CD8-positive, alpha-beta memory T cell (primary cell): ENCODE results near the gene NHERF1. TPM values are rescaled to one million over a fixed set of nuclear protein-coding genes. Genes with fewer than 3 reads are reported as not detected.

Experiments used
- CTCF ChIA-PET: fragments of 350-600 bp; sonication (Branson Sonifier 250); formaldehyde crosslinking; loops from one replicate; lab custom pipeline; 2021; ENCODE audit warnings: antibody characterized with exemption; lab: Charles Lee
- POLR2A ChIA-PET: fragments of 350-600 bp; sonication (Branson Sonifier 250); formaldehyde crosslinking; loops from one replicate; lab custom pipeline; 2021; ENCODE audit warnings: antibody characterized with exemption; lab: Charles Lee
- DNase-seq, 5 donors: peaks; one replicate each; pipeline versions ENCODE4 v3.0.0 to v3.0.0-alpha.2; 2020 to 2022; ENCODE audit warnings: mixed read lengths in 1 of 5
- H3K27ac ChIP-seq: one replicate; pipeline ENCODE4 v1.7.0; 2013; ENCODE audit warnings: low read depth, mild to moderate bottlenecking, low read length, moderate library complexity
- H3K27me3 ChIP-seq: 2 replicates; pipeline ENCODE4 v1.7.0; 2013; ENCODE audit warnings: low read length, mild to moderate bottlenecking; ENCODE audit not compliant: insufficient read depth, poor library complexity, severe bottlenecking
- H3K36me3 ChIP-seq: 2 replicates; pipeline ENCODE4 v1.7.0; 2013; ENCODE audit warnings: mild to moderate bottlenecking, low read length, moderate library complexity; ENCODE audit not compliant: insufficient read depth
- H3K4me1 ChIP-seq: 2 replicates; pipeline ENCODE4 v1.7.0; 2013; ENCODE audit warnings: mild to moderate bottlenecking, low read length, moderate library complexity; ENCODE audit not compliant: insufficient read depth
- H3K4me3 ChIP-seq: 2 replicates; pipeline ENCODE4 v1.7.0; 2013; ENCODE audit warnings: mild to moderate bottlenecking, low read length
- H3K9me3 ChIP-seq: 2 replicates; pipeline ENCODE4 v1.7.0; 2013; ENCODE audit warnings: mild to moderate bottlenecking, low read length
- H3K27ac Mint-ChIP-seq, 8 donors: one replicate each; pipeline ENCODE4 v1.8.0; 2020 to 2021; ENCODE audit warnings: mixed read lengths in 8 of 8, mild to moderate bottlenecking in 6 of 8, inconsistent platforms in 3 of 8, moderate library complexity in 3 of 8
- H3K27me3 Mint-ChIP-seq, 2 donors: one replicate each; pipeline ENCODE4 v1.8.0; 2020 to 2021; ENCODE audit warnings: mixed read lengths in 2 of 2, mild to moderate bottlenecking in 1 of 2, moderate library complexity in 1 of 2
- H3K36me3 Mint-ChIP-seq, 3 donors: one replicate each; pipeline ENCODE4 v1.8.0; 2020 to 2021; ENCODE audit warnings: mixed read lengths in 3 of 3, inconsistent platforms in 1 of 3, mild to moderate bottlenecking in 1 of 3
- H3K4me1 Mint-ChIP-seq, 3 donors: one replicate each; pipeline ENCODE4 v1.8.0; 2020 to 2021; ENCODE audit warnings: mixed read lengths in 3 of 3, inconsistent platforms in 1 of 3, mild to moderate bottlenecking in 1 of 3
- H3K4me3 Mint-ChIP-seq, 7 donors: one replicate each; pipeline ENCODE4 v1.8.0; 2020 to 2021; ENCODE audit warnings: mixed read lengths in 7 of 7, mild to moderate bottlenecking in 6 of 7, moderate library complexity in 4 of 7, inconsistent platforms in 2 of 7
- H3K9me3 Mint-ChIP-seq, 5 donors: one replicate each; pipeline ENCODE4 v1.8.0; 2020 to 2022; ENCODE audit warnings: mixed read lengths in 5 of 5, mild to moderate bottlenecking in 3 of 5, moderate library complexity in 2 of 5, inconsistent platforms in 1 of 5
- polyA plus RNA-seq: library from polyadenylated mRNA; unstranded; fragments of 300-500 nt; fragmentation: Illumina TruSeq; gene quantifications from one replicate; pipeline ENCODE4 v1.2.3, GENCODE V29; 2021
- total RNA-seq, 2 experiments: library from RNA; stranded (reverse); gene quantifications; one replicate each; pipeline ENCODE4 v1.2.3, GENCODE V29; 2021

Gene NHERF1
- total and polyA plus RNA-seq, 3 experiments from 2014 or later = 131 to 674 (median 133) TPM

GRCh38 chr17:74773871-74774286 is 25.5 kb downstream of the NHERF1 start:
- POLR2A ChIA-PET = interaction anchor here (0.6 to 1.1 kb wide), 3 partner anchors 17 to 97 kb away, joined by 3 to 6 read pairs (median 3); no protein-coding TSS in a partner anchor
- Mint-ChIP-seq H3K4me1 (peaks cover 50 to 76% (median 69%) of the 10 kb centered on the region in 3 donors), H3K27ac (peak overlapping the region; percentile 26 to 85 (median 66)), H3K9me3 (no peaks in the 10 kb centered on the region), H3K27me3 (peaks cover 0 to 2% of the 10 kb centered on the region in 2 donors), H3K4me3 (peak overlapping the region; percentile 5 to 91 (median 70)), H3K36me3 (peaks cover 0 to 60% (median 7%) of the 10 kb centered on the region in 3 donors)
- no peak for DNase-seq
- CTCF ChIA-PET = interaction anchor here (0.9 to 13.7 kb wide), 6 partner anchors 17 to 116 kb away, joined by 4 to 214 read pairs (median 30); partner anchors contain the start of gene NHERF1
- Histone ChIP-seq H3K4me3 (no peak overlapping the region), H3K36me3 (peaks cover 41% of the 10 kb centered on the region), H3K9me3 (no peaks in the 10 kb centered on the region), H3K4me1 (peaks cover 52% of the 10 kb centered on the region), H3K27ac (no peak overlapping the region), H3K27me3 (no peaks in the 10 kb centered on the region)

GRCh38 chr17:74775409-74776043 is 27.1 kb downstream of the NHERF1 start:
- Mint-ChIP-seq H3K27me3 (peaks cover 0 to 2% of the 10 kb centered on the region in 2 donors), H3K27ac (peak overlapping the region; percentile 93 to 98 (median 98)), H3K4me1 (peaks cover 58 to 79% (median 78%) of the 10 kb centered on the region in 3 donors), H3K36me3 (peaks cover 0 to 47% (median 9%) of the 10 kb centered on the region in 3 donors), H3K4me3 (peak overlapping the region; percentile 97 to 99 (median 98)), H3K9me3 (no peaks in the 10 kb centered on the region)
- no peak for DNase-seq
- Histone ChIP-seq H3K9me3 (no peaks in the 10 kb centered on the region), H3K36me3 (peaks cover 26% of the 10 kb centered on the region), H3K27ac (peak overlapping the region; percentile 73), H3K27me3 (no peaks in the 10 kb centered on the region), H3K4me1 (peaks cover 58% of the 10 kb centered on the region), H3K4me3 (peak overlapping the region; percentile 91)
- CTCF ChIA-PET = interaction anchor here (1.1 to 13.7 kb wide), 7 partner anchors 15 to 118 kb away, joined by 5 to 214 read pairs (median 7); partner anchors contain the start of genes NHERF1 and RAB37
- POLR2A ChIA-PET = interaction anchor here (1.5 to 2.1 kb wide), 3 partner anchors 26 to 39 kb away, joined by 5 to 11 read pairs (median 6); partner anchors contain the start of gene RAB37

DNA sequence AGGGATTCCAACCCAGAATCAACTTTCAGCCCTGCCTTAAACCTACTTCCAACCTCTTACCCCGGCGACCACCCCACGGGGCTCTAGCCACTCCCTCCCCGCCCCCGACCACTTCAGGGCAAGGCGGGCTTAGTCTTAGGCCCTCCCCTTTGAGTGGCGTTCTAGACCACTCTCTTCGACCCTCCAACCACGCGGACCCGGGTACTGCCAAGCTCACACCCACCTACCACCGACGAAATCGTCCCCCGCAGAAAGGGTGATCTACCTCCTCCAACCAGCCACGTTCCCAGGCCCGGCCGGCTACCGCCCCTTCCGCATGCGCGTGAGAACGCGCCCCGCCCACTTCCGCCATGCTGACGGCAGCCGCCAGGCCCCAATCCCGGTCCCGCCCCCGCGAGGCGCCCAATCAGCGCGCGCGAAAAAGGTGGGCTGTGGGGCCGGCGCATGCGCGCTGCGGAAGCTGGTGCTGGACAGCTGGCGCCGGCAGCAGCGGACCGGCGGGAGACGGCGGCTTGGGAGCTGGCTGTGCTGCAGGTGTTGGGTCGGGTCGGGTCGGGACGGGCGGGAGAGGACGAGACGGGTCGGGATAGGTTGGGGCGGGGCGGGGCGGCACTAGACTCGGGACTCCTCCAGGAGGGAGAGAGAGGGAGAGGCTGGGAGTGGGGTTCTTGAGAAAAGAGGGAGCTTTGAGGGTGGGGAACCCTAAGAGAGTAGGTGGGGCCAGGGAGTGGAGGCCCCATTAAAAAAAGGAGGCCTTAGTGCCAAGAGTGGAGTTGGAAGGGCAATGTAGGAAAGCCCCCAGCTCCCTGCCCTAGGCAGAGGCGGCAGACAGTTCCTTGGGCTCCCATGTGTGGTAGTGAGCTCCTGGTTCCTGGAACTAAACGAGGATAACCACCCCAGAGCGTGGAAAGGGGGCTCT is 27.9 kb downstream of the NHERF1 start, which contains the start of gene NAT9:
Gene NAT9 (minus strand): TSS at position 302 of the 919 bp plus-strand sequence. CDS start 647 bp downstream, outside the sequence.
- H3K27me3 ChIP-seq = no peaks in the 10 kb centered on the region
- H3K4me1 Mint-ChIP-seq = peaks cover 60 to 83% (median 80%) of the 10 kb centered on the region in 3 donors
- no peaks in the 10 kb centered on the region for H3K9me3 ChIP-seq
- peak within 1 kb of the TSS; percentile 73 for H3K27ac ChIP-seq
- CTCF ChIA-PET = interaction anchor here (1.1 to 13.7 kb wide), 7 partner anchors 15 to 118 kb away, joined by 5 to 214 read pairs (median 7); partner anchors contain the start of genes NHERF1 and RAB37
- H3K9me3 Mint-ChIP-seq = no peaks in the 10 kb centered on the region
- peak within 1 kb of the TSS; percentile 93 to 98 (median 98) for H3K27ac Mint-ChIP-seq
- POLR2A ChIA-PET = interaction anchor here (0.7 to 2.1 kb wide), 6 partner anchors 10 to 97 kb away, joined by 3 to 11 read pairs (median 6); partner anchors contain the start of genes FDXR and RAB37
- peaks cover 59% of the 10 kb centered on the region for H3K4me1 ChIP-seq
- H3K36me3 ChIP-seq = peaks cover 19% of the 10 kb centered on the region
- H3K27me3 Mint-ChIP-seq = no peaks in the 10 kb centered on the region
- H3K36me3 Mint-ChIP-seq = peaks cover 0 to 44% (median 7%) of the 10 kb centered on the region in 3 donors
- peak within 1 kb of the TSS; percentile 91 for H3K4me3 ChIP-seq
- H3K4me3 Mint-ChIP-seq = peak within 1 kb of the TSS; percentile 97 to 99 (median 98)
- DNase-seq = peak; percentile 97 to 99 (median 99)

DNA sequence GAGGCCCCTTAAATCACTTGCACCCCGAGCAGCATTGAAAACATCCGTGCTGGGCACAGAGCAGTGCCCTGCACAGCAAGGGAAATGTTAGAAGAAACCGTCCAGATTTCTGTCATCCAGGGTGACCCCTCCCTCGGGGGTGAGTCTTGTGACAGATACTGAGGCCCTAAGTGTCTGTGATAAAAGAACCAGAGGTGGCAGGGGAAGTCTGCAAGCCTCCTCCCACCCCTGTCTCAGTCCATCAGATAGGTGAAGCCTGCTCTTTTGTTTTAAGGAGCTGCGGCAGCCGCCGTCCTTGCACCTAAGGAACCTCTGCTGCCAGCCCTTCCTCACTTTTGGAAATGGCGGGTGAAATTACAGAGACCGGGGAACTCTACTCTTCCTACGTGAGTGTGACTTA is 28.6 kb downstream of the NHERF1 start:
- Mint-ChIP-seq H3K4me1 (peaks cover 65 to 85% (median 83%) of the 10 kb centered on the region in 3 donors), H3K9me3 (no peaks in the 10 kb centered on the region), H3K4me3 (peak overlapping the region; percentile 97 to 99 (median 98)), H3K36me3 (peaks cover 0 to 40% (median 7%) of the 10 kb centered on the region in 3 donors), H3K27ac (peak overlapping the region; percentile 52 to 98 (median 64)), H3K27me3 (no peaks in the 10 kb centered on the region)
- Histone ChIP-seq H3K27me3 (no peaks in the 10 kb centered on the region), H3K4me1 (peaks cover 65% of the 10 kb centered on the region), H3K36me3 (peaks cover 12% of the 10 kb centered on the region), H3K27ac (peak overlapping the region; percentile 57), H3K4me3 (peak overlapping the region; percentile 64), H3K9me3 (no peaks in the 10 kb centered on the region)
- POLR2A ChIA-PET = interaction anchor here (0.6 to 2.1 kb wide), 6 partner anchors 14 to 96 kb away, joined by 3 to 11 read pairs (median 6); partner anchors contain the start of genes FDXR and RAB37
- CTCF ChIA-PET = interaction anchor here (1.2 to 13.7 kb wide), 6 partner anchors 14 to 119 kb away, joined by 5 to 214 read pairs (median 30); partner anchors contain the start of genes NHERF1 and RAB37
- no peak for DNase-seq

- POLR2A ChIA-PET = no interaction called here
- H3K9me3 Mint-ChIP-seq = no peaks in the 10 kb centered on the region
- H3K4me3 Mint-ChIP-seq = peak overlapping the region; percentile 49 to 99 (median 62)
- peaks cover 65% of the 10 kb centered on the region for H3K4me1 ChIP-seq
- H3K4me3 ChIP-seq = no peak overlapping the region
- no peaks in the 10 kb centered on the region for H3K9me3 ChIP-seq
- peaks cover 3% of the 10 kb centered on the region for H3K36me3 ChIP-seq
- H3K4me1 Mint-ChIP-seq = peaks cover 63 to 79% (median 73%) of the 10 kb centered on the region in 3 donors
- no peaks in the 10 kb centered on the region for H3K27me3 Mint-ChIP-seq
- peaks cover 0 to 34% (median 4%) of the 10 kb centered on the region in 3 donors for H3K36me3 Mint-ChIP-seq
- no peak overlapping the region for H3K27ac ChIP-seq
- CTCF ChIA-PET = interaction anchor here (3.3 to 13.7 kb wide), 4 partner anchors 8 to 32 kb away, joined by 21 to 214 read pairs (median 33); no protein-coding TSS in a partner anchor
- DNase-seq = no peak
- H3K27me3 ChIP-seq = no peaks in the 10 kb centered on the region
- peak overlapping the region in 4 of 8 donors; percentile 14 to 98 (median 46) for H3K27ac Mint-ChIP-seq
Measured at GRCh38 chr17:74777901-74778515, 29.6 kb downstream of the NHERF1 start.

DNA sequence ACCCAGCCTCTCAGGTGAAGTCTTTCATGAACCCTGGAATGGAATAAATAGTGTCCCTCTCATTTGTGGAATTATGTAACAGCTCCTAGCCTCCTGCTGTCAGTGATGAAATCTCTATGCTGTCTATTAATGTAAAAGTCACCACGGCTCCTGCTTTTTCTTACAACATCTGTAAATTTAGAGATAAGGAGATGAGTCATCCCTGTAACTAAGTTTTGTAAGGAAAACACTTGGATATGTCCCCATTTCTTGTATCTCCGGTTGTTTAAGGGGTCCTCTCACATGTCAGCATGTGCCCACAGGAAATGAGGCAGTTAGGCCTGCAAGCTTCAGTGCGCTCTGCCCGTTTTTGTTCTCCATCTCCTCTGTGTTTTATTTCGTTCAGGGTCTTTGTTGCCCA is 30.5 kb downstream of the NHERF1 start:
- peaks cover 65% of the 10 kb centered on the region for H3K4me1 ChIP-seq
- Mint-ChIP-seq H3K27ac (peak overlapping the region in 7 of 8 donors; percentile 85 to 98 (median 97)), H3K36me3 (peaks cover 0 to 26% (median 2%) of the 10 kb centered on the region in 3 donors), H3K9me3 (no peaks in the 10 kb centered on the region), H3K4me3 (peak overlapping the region in 6 of 7 donors; percentile 29 to 88 (median 62)), H3K4me1 (peaks cover 62 to 72% (median 66%) of the 10 kb centered on the region in 3 donors), H3K27me3 (no peaks in the 10 kb centered on the region)
- H3K9me3 ChIP-seq = no peaks in the 10 kb centered on the region
- H3K27me3 ChIP-seq = no peaks in the 10 kb centered on the region
- peak overlapping the region; percentile 20 for H3K4me3 ChIP-seq
- POLR2A ChIA-PET = interaction anchor here (0.7 to 1.5 kb wide), 2 partner anchors 19 to 29 kb away, joined by 3 to 6 read pairs; no protein-coding TSS in a partner anchor
- H3K27ac ChIP-seq = peak overlapping the region; percentile 9
- H3K36me3 ChIP-seq = no peaks in the 10 kb centered on the region
- no peak for DNase-seq
- CTCF ChIA-PET = interaction anchor here (1.0 to 13.7 kb wide), 8 partner anchors 9 to 121 kb away, joined by 4 to 214 read pairs (median 17); no protein-coding TSS in a partner anchor
